Tibial nerve (tissue), 3 donors: ENCODE data around the gene GIPC3.

ENCODE experiments used
- CTCF ChIP-seq, 5 experiments: fragments of 200-600 bp in 3 of 5; fragments of 450-650 bp in 2 of 5; sonication (generic) in 3 of 5; IDR thresholded peaks; one replicate each; pipeline ENCODE4 v1.5.1; 2016 to 2019; ENCODE audit warnings: antibody characterized with exemption in 5 of 5, mild to moderate bottlenecking in 3 of 5, moderate library complexity in 2 of 5
- POLR2A ChIP-seq, 2 donors: fragments of 450-650 bp; IDR thresholded peaks; one replicate each; pipeline ENCODE4 v1.6.1; 2017; ENCODE audit warnings: antibody characterized with exemption in 2 of 2, mild to moderate bottlenecking in 2 of 2, moderate library complexity in 2 of 2

DNA sequence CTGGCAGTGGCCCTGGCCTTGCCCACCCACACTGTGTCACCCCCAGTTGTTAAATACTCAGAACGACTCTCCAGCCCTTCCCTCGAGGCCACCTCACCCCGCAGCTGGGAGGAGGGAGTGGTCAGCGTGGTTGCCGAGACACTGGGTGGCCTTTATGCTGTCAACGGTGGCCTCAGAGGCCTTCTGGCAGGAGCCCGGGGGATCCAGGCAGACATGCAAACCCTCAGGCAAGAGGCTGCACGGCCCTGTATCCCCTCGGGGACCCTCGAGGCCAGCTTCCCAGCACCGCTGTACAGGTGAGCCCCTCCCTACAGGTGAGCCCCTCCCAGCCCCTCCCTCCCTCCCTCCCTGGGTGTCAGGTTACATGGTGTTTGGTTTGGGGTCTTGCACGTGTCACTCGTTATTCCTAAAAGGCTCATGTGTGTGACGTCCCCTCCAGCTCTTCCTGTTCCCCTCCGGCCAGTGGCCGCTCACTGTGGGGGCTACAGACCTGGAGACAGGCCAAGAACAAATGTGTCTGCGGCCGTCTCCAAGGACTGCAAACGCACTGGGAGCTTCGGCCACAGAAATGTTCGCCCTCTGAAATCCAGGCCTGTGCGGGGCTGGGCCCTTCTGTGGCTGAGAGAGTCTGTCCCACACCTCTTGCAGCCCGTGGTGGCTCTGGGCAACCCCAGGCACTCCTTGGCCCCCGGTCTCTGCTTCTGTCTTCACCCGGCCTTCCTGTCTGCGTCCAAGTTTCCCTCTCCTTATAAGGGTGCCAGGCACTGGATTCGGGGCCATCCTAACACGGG, 46.1 kb upstream of the GIPC3 start, which contains the start of gene TEKTIP1:
- TF ChIP-seq CTCF (IDR thresholded peaks at IDR 0.05), result no peak
- no peak for TF ChIP-seq POLR2A (IDR thresholded peaks at IDR 0.05)
